ENCODE results near the gene SLC1A5.

SLC1A5 gene

DNA sequence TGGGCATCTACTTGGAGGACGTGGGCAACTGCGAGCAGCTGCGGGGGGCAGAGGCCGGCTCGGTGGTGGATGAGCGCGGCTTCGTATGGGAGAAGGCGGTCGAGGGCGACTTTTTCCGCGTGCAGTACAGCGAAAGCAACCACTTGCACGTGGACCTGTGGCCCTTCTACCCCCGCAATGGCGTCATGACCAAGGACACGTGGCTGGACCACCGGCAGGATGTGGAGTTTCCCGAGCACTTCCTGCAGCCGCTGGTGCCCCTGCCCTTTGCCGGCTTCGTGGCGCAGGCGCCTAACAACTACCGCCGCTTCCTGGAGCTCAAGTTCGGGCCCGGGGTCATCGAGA lies 31.9 kb downstream of the SLC1A5 start:
- TF ChIP-seq Cebpa-rat (IDR thresholded peaks at IDR 0.05) = no peak

DNA sequence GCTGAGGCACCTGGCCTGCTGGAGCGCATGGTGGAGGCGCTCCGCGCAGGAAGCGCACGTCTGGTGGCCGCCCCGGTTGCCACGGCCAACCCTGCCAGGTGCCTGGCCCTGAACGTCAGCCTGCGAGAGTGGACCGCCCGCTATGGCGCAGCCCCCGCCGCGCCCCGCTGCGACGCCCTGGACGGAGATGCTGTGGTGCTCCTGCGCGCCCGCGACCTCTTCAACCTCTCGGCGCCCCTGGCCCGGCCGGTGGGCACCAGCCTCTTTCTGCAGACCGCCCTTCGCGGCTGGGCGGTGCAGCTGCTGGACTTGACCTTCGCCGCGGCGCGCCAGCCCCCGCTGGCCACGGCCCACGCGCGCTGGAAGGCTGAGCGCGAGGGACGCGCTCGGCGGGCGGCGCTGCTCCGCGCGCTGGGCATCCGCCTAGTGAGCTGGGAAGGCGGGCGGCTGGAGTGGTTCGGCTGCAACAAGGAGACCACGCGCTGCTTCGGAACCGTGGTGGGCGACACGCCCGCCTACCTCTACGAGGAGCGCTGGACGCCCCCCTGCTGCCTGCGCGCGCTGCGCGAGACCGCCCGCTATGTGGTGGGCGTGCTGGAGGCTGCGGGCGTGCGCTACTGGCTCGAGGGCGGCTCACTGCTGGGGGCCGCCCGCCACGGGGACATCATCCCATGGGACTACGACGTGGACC lies 32.4 kb downstream of the SLC1A5 start:
- Histone ChIP-seq H3K4me2 (peak overlapping the region in 9 of 11 experiments; percentile 4 to 86 (median 78); a peak in 12 of 22 replicates), H4K20me1 (peaks cover 0 to 53% (median 16%) of the 10 kb centered on the region in 11 experiments; a peak in 12 of 22 replicates), H3K27ac (peak overlapping the region in 3 of 11 experiments; percentile 26 to 56 (median 32); a peak in 4 of 22 replicates), H3K27me3 (no peaks in the 10 kb centered on the region), H3K4me1 (peaks cover 40 to 80% (median 60%) of the 10 kb centered on the region in 10 experiments), H3K9me3 (replicated peaks in 1 of 11) (no peaks in the 10 kb centered on the region), H3K4me3 (no peak overlapping the region), H3K9ac (peak overlapping the region in 1 of 11 experiments; percentile 13; a peak in 2 of 22 replicates), H3K36me3 (peaks cover 6 to 35% (median 19%) of the 10 kb centered on the region in 11 experiments; a peak in 20 of 22 replicates)
- TF ChIP-seq Cebpa-rat (IDR thresholded peaks at IDR 0.05) = no peak

More for the DNA sequence above, 31.9 kb downstream of the SLC1A5 start:
- H3K36me3 ChIP-seq = peaks cover 6 to 35% (median 19%) of the 10 kb centered on the region in 11 experiments; a peak in 20 of 22 replicates
- H3K4me2 ChIP-seq = peak overlapping the region in 9 of 11 experiments; percentile 4 to 86 (median 78); a peak in 12 of 22 replicates
- peaks cover 38 to 83% (median 62%) of the 10 kb centered on the region in 10 experiments for H3K4me1 ChIP-seq
- no peaks in the 10 kb centered on the region for H3K9me3 ChIP-seq (replicated peaks in 1 of 11)
- H4K20me1 ChIP-seq = peaks cover 0 to 53% (median 16%) of the 10 kb centered on the region in 11 experiments; a peak in 11 of 22 replicates
- H3K4me3 ChIP-seq = no peak overlapping the region
- H3K27ac ChIP-seq = peak overlapping the region in 2 of 11 experiments; percentile 25 to 56; a peak in 2 of 22 replicates
- peak overlapping the region in 1 of 11 experiments; percentile 13; a peak in 1 of 22 replicates for H3K9ac ChIP-seq
- no peaks in the 10 kb centered on the region for H3K27me3 ChIP-seq

DNA sequence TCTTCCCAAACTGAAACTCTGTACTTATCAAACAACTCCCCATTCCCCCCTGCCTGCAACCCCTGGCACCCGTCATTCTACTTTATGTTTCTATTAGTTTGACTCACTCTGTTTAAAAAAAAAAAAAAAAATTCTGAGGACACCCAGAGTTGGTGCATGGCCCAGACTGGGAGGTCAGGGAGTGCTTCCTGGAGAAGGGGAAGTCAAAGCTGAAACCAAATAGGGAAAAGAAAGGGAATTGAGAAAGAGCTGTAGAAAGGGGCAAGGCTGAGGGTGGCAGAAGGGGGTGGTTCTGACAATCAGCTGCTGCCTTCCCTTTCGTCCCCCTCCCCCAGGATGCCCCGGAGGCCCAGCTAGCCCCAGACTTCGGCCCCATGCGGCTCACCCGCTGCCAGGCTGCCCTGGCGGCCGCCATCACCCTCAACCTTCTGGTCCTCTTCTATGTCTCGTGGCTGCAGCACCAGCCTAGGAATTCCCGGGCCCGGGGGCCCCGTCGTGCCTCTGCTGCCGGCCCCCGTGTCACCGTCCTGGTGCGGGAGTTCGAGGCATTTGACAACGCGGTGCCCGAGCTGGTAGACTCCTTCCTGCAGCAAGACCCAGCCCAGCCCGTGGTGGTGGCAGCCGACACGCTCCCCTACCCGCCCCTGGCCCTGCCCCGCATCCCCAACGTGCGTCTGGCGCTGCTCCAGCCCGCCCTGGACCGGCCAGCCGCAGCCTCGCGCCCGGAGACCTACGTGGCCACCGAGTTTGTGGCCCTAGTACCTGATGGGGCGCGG lies 33.1 kb downstream of the SLC1A5 start:
- peaks cover 6 to 39% (median 19%) of the 10 kb centered on the region in 11 experiments; a peak in 20 of 22 replicates for H3K36me3 ChIP-seq
- H3K9ac ChIP-seq = peak overlapping the region in 2 of 11 experiments; percentile 39 to 40; a peak in 3 of 22 replicates
- TF ChIP-seq Cebpa-rat (IDR thresholded peaks at IDR 0.05) = no peak
- no peaks in the 10 kb centered on the region for H3K27me3 ChIP-seq
- H3K4me2 ChIP-seq = peak overlapping the region in 7 of 11 experiments; percentile 25 to 86 (median 81); a peak in 13 of 22 replicates
- peak overlapping the region in 5 of 11 experiments; percentile 10 to 56 (median 32); a peak in 8 of 22 replicates for H3K27ac ChIP-seq
- no peak overlapping the region for H3K4me3 ChIP-seq
- H3K9me3 ChIP-seq (replicated peaks in 1 of 11) = no peaks in the 10 kb centered on the region
- peaks cover 48 to 81% (median 62%) of the 10 kb centered on the region in 10 experiments for H3K4me1 ChIP-seq
- peaks cover 0 to 61% (median 16%) of the 10 kb centered on the region in 11 experiments; a peak in 12 of 22 replicates for H4K20me1 ChIP-seq

DNA sequence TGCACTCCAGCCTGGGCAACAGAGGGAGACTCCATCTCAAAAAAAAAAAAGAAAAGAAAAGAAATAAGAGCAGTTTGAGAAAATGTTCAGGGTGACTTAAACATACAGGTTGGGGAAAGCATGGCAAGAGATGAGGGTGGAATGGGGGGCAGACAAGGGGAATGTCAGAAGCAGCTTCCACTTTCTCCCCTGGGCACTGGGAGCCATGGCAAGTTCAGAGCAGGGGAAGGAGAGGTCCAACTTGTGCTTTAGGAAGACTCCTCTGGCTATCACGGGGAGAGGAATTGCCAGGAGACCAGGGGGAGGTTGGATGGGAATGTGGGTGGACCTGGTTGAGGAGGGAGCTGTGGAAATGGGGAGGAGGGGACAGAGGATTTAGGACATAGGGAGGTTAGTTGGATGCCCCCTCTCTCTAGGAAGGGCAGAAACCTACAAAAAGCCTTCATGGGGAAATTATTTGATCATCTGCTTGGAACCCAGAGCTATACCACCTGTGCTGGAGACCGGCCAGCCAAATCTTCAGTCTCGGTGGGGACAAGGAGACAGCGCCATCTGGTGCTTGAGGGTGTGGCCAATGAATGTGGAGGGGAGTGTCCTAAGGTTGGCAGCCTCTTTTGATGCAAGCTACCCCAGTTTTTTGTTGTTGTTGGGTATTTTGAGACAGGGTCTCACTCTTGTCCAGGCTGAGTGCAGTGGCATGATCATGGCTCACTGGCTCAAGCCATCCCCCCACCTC lies 34.8 kb downstream of the SLC1A5 start:
- peaks cover 13 to 47% (median 23%) of the 10 kb centered on the region in 11 experiments; a peak in 20 of 22 replicates for H3K36me3 ChIP-seq
- peaks cover 44 to 73% (median 53%) of the 10 kb centered on the region in 10 experiments for H3K4me1 ChIP-seq
- H3K9ac ChIP-seq = 0 out of 22 replicates have a peak overlapping the region, but pooled peaks of 1 of the 11 experiments have one; percentile 23
- no peak overlapping the region for H3K4me3 ChIP-seq
- no peak overlapping the region; a peak in 1 of 22 replicates for H3K4me2 ChIP-seq
- H3K27ac ChIP-seq = no peak overlapping the region
- H3K9me3 ChIP-seq (replicated peaks in 1 of 11) = no peaks in the 10 kb centered on the region
- TF ChIP-seq Cebpa-rat (IDR thresholded peaks at IDR 0.05) = no peak
- peaks cover 0 to 63% (median 16%) of the 10 kb centered on the region in 11 experiments; a peak in 12 of 22 replicates for H4K20me1 ChIP-seq
- H3K27me3 ChIP-seq = no peaks in the 10 kb centered on the region

DNA sequence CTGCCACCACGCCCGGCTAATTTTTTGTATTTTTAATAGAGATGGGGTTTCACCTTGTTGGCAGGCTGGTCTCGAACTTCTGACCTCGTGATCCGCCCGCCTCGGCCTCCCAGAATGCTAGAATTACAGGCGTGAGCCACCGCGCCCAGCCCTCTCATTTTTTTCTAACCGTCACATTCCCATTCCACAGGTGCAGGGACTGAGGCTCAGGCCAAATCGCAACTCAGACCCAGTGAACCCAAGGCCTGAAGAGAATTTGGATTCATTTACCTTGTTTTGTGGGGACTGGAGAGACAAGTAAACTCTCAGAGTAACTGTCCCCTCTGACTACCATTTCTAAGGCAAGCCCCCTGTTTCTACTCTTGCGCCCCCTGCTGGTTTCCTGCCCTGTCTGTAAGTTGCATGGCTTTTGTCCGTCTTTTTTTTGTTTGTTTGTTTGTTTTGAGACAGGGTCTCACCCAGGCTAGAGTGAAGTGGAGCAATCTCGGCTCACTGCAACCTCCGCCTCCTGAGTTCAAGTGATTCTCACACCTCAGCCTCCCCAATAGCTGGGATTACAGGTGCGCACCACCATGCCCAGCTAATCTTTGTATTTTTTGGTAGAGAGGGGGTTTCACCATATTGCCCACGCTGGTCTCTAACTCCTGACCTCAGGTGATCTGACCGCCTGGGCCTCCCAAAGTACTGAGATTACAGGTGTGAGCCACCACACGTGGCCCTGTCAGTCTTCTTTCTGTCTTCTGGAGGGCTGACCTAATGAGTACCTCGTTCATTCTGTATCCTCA lies 39.9 kb downstream of the SLC1A5 start:
- no peak for TF ChIP-seq Cebpa-rat (IDR thresholded peaks at IDR 0.05)
- Histone ChIP-seq H3K9me3 (replicated peaks in 1 of 11) (no peaks in the 10 kb centered on the region), H3K4me2 (no peak overlapping the region; a peak in 1 of 22 replicates), H3K36me3 (peaks cover 0 to 18% (median 9%) of the 10 kb centered on the region in 11 experiments; a peak in 12 of 22 replicates), H3K4me1 (peaks cover 26 to 64% (median 55%) of the 10 kb centered on the region in 10 experiments), H3K27me3 (no peaks in the 10 kb centered on the region), H3K4me3 (no peak overlapping the region), H3K9ac (no peak overlapping the region), H3K27ac (no peak overlapping the region), H4K20me1 (peaks cover 19 to 60% (median 25%) of the 10 kb centered on the region in 11 experiments; a peak in 21 of 22 replicates)

DNA sequence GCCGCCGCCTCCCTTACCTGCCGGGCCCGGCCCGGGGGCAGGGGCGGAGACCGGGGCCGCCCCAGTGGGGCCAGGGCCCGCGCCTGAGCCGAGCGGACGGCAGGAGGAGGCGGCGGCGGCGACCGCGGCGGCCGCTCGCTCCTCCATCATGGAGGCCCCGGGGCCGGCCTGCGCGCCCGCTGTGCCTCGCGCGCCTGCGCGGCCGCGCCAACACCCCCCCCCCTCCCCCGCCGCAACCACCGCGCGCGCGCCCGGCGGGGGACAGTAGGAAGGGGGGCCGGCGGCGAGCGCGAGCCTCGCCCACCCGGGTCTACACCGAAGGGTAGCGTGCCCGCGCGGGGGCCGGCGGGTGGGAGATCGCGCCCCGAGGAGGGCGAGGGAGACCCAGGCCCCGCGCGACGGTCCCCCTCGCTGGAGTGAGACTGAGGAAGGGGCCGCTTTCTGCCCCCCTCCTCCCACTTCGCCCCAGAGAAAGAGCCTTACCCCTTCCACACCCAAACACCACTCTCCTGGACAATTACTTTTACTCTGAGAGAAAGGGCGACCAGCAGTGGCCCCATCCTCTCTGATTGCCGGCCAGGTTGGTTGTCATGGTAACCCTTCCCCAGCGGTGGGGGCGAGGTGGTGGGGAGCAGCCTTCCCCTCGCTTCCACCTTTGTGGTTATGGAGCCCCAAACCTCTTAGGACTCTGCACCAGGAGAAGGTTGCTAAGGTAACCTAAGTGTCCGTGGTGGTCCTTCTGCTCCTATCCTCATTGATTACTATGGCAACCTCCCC lies 41.9 kb downstream of the SLC1A5 start, which contains the start of gene STRN4:
STRN4 (minus strand) TSS at position 170 of the 777 bp plus-strand sequence; CDS start at position 150, 20 bp downstream.
- Histone ChIP-seq H3K4me1 (peaks cover 46 to 72% (median 68%) of the 10 kb centered on the region in 10 experiments), H3K36me3 (peaks cover under 1 to 24% (median 8%) of the 10 kb centered on the region in 11 experiments; a peak in 15 of 22 replicates), H3K27ac (peak within 1 kb of the TSS; percentile 97 to 99 (median 99)), H3K4me2 (peak within 1 kb of the TSS; percentile 92 to 99 (median 95)), H3K27me3 (no peaks in the 10 kb centered on the region), H3K4me3 (peak within 1 kb of the TSS; percentile 88 to 100 (median 98)), H4K20me1 (peaks cover 39 to 71% (median 42%) of the 10 kb centered on the region in 11 experiments), H3K9ac (peak within 1 kb of the TSS; percentile 97 to 100 (median 100)), H3K9me3 (replicated peaks in 1 of 11) (no peaks in the 10 kb centered on the region)
- TF ChIP-seq Cebpa-rat (IDR thresholded peaks at IDR 0.05) = no peak

Data from BLaER1 treated with 17β-estradiol and CSF1 and Interleukin-3, amounts not matched to agents 10 nM and 100 nM (cell line).